CD1c-positive myeloid dendritic cell (primary cell): ENCODE measurements around the gene CYP4A11.
"Not testable (repeated sequence)": the region's sequence is repeated elsewhere in the genome, so short reads cannot be mapped to it uniquely, and the experiment has no call there.

Experiments
- DNase-seq: peaks from one replicate; pipeline ENCODE4 v3.0.0-alpha.2; 2016; ENCODE audit errors: extremely low spot score

Gene CYP4A11

GRCh38 chr1:46910790-46911189 is 30.5 kb downstream of the CYP4A11 start:
- DNase-seq, result no peak

- no peak for DNase-seq
Measured at GRCh38 chr1:46903481-46903880, 37.8 kb downstream of the CYP4A11 start.

- DNase-seq, result no peak
Measured at GRCh38 chr1:46900401-46900800, 40.9 kb downstream of the CYP4A11 start.

GRCh38 chr1:46881656-46882055 is 59.6 kb downstream of the CYP4A11 start:
- DNase-seq, result not testable (repeated sequence)
